ENCODE data around the gene TTC17. TPM values are rescaled to one million over a fixed set of nuclear protein-coding genes. Genes with fewer than 3 reads are reported as not detected.

TTC17 gene
- total RNA-seq, 1 donor from 2014 or later = 55.2 TPM

DNA sequence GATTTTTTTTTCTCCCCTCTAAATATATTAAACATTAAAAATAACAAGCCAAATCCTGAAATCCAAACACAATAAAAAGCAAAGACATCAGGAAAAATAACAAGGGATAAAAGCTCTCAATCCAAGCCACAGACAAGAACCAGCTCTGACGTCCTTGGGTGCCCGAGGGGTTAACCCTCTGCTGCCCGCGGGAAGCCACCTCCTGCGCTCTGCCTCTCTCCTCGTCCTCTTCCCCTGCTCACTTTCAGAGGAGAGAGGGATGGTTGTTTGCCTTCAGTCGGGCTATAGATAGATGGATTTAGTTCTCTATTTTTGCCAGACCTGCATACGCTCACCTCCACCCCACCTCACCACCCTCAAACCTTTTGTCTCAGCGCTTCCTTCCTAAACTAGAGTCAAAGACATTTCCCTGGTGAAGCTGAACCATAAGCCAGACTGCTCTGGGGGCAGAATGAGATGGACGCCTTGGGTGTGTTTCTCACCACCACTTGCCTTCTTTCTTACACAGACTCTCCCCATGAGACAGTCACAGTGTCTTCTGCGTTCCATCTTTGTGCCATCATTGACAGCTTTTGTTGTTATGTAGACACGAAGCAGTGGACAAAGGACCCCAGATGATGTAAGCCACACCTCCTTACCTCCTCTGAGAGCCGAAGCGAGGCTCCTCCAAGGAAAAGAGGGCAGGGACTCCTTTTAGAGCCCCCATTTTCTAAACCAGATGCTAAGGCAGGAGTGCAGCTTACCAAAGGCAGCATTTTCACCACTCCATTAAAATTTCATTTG, 179.3 kb downstream of the TTC17 start:
- no peak for DNase-seq (ENCODE audit: low read depth in 2 of 2)

DNA sequence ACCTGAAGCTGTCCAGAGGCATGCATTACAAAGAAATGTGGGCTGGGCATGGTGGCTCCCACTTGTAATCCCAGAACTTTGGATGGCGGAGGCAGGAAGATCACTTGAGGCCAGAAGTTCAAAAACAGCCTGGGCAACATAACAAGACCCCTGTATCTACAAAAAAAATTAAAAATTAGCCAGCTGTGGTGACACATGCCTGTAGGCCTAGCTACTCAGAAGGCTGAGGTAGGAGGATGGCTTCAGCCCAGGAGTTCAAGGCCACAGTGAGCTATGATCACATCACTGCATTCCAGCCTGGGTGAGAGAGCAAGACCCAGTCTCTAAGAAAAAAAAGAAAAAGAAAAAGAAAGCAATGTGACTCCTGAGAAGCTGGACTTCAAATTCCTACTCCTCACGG, 183.3 kb downstream of the TTC17 start:
- no peak for DNase-seq (ENCODE audit: low read depth in 2 of 2)

DNA sequence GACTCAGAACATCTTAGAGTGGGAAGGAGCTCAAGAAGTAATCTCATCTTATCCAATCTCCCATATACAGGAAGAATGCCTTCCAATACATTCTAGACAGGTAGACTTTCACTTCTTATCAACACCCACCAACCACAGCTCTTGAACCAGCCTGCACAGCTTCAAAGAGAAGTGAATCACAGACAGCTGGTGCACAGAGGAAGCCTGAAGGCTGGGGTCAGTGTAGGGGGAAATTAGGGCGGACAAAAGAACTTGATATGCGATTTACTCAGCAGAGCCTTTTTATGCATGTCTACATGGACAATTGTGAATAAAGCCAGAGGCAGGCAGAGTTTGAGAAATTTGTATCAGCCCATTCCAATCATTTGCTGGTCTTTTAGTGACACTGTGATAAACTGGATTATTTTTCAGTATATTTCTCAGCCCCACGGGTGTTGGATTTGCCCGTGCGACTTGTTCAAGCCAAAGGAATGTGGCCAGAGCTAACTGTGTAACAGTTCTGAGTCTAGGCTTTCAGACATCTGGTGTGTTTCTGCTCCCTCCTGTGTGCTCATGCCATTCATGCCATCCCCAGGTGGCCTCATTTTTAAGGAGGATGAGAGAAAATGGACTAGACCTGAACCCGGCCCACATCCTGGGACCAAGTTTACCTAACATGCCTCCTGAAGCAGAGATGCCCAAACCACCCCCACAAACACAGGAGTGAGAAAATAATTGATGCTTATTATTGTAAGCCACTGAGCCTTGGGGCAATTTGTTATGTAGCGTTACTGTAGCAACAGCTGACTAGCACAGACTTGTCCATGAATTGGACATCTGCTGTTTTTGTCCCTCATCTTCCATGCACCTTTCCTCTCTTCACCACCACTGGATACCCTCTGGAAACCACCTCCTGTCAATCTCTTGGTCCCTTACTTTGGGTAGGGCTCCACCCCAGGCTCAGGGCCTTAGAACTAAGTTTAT, 184.3 kb downstream of the TTC17 start:
- DNase-seq (ENCODE audit: low read depth in 2 of 2) = no peak

Other genes starting within 250 kb of the TTC17 start
- 46.6 and 49.3 TPM in 2 replicates for gene API5, start 46.9 kb upstream of the TTC17 start, total RNA-seq